Brain pericyte (primary cell): ENCODE measurements around the gene UIMC1.
"Not testable (repeated sequence)": the region's sequence is repeated elsewhere in the genome, so short reads cannot be mapped to it uniquely, and the experiment has no call there.

ENCODE experiments used
- DNase-seq: peaks from one replicate; pipeline ENCODE4 v3.0.0-alpha.2; 2012; ENCODE audit warnings: low read depth, low spot score

The UIMC1 gene

DNA sequence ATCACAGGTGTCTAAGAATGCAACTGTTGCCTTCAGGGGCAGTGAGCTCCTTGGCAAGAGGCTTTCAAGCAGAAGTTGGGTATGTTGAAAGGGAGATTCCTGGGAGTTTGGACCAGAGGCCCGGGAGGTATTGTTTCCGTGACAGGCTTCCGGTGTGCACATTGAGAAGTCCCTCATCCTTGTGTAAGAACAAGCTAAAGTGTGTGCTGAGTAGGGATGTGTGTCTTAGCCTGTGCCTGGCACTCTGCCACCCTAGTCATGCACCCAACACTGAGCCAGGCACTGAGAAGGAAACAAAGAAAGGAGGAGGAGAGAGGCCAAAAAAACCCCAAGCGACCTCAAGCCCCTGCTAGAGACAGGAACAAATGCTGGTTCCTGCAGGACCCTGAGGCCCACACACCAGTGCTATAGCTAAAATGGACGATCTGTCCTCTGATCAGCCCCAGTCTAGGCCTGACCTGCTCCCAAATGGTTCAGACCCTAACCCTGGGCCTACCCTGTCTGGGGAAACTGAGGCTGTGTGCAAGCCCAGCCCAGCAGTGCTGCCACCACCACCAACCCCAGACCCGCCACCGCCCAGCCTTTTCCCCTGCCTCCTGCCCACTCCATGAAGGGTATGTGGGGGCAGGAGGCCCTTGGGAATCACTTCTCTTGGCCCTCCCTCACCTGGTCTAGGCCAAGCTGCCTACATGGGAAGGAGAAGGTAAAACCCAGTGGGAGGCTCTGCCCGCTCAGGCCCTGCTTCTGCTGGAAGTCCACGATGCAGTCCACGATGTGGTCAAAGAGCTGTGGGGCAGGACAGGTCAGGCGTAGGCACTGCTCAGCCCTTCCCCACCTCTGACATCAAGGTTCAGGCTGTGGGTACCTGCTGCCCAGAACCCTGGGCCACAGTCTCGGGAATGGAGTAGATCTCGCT is 120.0 kb downstream of the UIMC1 start:
- no peak for DNase-seq

DNA sequence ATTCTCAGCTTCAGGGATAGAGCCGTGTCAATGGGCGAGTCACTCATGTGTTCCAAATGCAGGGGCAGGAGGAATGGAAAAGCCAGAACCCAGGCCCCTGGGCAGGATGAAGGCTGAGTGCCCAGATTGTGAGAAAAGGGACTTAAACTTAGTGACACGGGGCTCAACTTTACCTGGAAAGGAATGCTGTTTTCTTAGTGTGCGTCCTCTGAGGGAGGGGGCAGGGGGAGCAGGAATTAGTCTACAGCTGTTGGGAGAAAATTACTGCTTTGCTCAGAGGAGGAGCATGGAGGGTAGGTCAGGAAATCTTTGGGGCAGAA is 122.0 kb downstream of the UIMC1 start:
- DNase-seq: no peak

DNA sequence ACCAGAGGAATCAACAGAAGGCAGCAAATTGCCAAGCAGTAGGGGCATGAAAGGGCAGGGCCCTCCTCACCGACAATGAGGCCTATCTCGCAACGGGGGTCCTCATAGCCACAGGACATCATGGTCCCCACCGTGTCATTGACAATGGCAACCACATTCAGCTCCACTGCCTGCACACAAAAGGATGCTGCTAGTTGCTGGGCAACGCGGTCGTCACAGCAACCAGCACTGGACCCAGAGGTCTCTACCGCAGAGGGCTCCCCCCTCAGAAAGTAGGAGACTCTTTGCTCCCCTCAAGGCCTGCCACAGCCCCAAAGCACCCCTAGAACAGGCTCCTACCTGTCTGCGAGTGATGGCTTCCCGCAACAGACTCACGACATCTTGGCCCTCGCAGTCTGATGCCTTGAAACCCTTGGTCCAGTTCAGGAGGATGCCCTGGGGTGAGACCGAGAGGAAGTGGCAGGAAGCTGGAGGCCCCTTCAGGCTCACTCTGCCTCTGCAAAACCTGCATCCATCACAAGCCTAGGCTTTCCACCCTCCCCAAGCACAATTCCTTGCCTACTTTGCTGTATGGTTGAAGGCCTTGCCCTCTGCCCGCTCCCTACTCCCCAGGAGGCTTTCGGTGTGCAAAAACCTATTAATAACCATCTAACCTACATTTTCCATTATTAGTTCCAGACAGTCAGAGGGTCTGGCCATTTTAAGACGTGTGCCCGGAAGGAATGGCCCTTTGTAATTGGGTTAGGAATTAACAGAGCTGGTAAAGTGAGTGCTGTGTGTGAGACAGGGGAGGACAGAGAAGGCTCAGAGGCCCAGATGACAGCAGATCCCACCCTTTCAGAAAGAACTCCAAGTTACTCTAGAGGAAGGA is 122.6 kb downstream of the UIMC1 start:
- DNase-seq: no peak

DNA sequence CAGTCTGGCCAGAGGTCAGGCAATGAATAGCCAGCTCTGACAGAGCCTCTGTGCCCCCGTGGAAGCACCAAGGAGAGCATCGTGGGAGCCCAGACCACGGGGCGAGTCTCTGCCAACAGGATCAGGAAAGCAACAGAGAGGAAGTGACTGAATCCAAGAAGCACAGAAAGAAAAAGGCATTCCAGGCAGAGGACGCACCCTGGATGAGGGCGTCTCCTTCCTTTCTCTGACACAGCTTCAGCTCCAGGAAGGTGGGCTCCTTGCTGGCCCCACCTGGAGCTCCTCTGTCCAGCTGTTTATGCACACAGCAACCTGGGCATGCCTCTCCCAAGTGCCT is 124.0 kb downstream of the UIMC1 start:
- no peak for DNase-seq

DNA sequence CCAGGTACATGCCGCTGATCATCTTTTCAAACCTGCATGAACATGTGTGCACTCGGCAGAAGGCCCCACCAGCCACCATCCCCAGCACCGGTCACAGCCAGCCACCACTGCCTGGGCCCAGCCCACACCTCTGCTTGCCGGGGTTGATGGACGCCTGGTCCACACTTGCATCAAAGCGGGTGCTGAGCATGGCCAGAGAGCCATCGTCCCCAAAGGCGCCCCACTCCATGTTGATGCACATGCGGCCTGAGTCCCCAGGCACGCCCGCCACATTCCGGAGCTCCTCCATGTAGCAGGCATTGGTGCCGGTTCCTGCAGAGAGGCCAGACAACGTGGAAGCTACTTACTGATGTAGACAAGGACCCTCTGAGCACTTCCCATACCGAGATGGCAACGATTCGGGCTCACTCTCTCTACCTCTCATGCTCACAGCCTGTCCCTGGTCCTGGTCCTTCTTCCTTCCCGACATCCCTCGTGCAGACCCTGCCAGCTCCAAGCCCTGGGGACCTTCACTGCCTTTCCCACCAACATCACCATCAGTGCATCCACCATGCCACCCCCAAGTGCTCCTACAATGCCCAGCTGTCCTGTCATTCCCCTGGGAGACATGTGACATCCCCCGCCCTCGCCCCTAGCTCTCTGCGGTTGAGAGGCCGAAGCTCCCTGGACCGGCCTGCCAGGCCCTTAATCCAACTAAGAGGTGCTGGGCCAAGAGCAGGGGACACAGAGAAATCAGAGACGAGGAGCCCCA is 124.6 kb downstream of the UIMC1 start:
- DNase-seq: no peak

DNA sequence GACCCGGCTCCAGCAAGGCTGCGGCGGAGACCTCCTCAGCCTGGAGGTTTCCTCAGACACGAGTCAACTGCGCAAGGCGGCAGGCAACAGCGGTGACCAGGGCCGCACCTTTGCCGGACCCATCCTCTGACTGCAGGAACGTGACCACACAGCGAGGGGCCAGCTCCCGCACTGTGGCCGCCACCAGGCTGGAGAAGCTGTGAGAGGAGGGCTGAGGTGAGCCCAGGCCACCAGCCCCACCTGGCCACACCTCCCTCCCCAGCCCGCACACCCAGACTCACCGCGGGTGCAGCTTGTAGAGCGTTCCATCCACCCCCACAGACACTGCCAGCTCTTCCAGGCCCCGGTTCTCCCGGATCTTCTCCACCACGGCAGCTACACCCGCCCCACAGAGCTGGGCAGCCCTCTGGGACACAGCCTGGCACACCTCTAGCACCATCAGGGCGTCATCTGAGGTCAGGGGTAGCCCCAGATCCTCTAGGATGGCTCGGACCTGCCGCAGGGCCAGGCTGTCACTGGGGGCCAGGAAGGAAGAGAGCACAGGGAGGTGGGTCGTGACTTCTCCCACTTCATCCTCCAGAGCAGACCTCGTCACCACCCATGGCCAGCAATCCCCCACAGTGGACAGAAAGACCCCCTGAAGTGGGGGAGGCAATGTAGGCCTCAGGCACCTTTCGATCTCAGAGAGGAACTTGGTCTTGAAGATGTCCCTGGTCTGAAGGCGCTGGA is 125.4 kb downstream of the UIMC1 start:
- no peak for DNase-seq

DNA sequence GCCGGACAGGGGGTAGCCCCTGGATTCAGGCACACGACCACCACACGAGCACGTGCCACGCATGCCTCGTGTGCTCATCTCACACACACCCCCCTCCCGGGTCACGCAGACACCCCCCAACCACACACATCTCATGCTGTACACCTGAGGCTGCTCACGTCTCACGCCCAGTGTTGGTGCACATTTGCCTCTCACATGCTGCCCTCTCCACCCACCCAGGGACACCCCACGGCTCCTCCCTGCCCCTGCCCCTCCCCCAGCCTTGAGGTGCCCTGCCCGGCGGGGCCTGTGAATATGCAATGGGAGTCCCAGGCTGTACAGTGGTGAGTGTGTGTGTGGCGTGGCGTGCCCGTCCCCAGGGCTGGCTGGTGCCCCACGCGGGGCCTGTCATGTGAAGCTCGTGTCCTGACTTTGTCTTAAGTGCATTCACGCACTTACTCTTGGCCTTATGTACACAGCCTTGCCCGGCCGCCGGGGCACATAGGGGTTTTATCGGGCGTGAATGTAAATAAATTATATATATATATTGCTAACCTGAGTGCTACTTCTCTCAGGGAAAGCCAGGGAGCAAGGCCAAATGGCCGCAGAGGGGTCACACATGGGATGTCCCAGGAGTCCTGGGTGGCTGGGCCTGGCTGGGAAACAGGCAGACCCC is 126.1 kb downstream of the UIMC1 start:
- no peak for DNase-seq

DNA sequence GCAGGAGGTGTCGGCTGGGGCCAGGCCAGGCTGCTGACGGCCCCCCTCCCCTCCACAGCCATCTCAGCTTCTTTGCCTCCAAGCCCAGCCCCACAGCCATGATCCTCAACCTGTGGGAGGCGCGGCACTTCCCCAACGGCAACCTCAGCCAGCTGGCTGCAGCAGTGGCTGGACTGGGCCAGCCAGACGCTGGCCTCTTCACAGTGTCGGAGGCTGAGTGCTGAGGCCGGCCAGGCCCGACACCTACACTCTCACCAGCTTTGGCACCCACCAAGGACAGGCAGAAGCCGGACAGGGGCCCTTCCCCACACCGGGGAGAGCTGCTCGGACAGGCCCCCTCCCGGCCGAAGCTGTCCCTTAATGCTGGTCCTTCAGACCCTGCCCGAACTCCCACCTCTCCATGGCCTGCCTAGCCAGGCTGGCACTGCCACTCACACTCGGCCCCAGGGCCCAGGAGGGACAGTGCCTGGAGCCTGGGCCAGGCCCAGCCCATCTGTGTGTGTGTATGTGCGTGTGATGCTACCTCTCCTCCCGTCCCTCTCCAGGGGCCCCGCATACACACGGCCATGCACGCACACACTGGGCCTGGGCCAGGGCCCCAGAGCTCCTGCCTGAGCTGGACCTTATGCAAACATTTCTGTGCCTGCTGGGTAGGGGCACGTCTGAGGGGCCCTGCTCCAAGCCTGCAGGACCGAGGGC is 126.8 kb downstream of the UIMC1 start:
- DNase-seq: no peak

DNA sequence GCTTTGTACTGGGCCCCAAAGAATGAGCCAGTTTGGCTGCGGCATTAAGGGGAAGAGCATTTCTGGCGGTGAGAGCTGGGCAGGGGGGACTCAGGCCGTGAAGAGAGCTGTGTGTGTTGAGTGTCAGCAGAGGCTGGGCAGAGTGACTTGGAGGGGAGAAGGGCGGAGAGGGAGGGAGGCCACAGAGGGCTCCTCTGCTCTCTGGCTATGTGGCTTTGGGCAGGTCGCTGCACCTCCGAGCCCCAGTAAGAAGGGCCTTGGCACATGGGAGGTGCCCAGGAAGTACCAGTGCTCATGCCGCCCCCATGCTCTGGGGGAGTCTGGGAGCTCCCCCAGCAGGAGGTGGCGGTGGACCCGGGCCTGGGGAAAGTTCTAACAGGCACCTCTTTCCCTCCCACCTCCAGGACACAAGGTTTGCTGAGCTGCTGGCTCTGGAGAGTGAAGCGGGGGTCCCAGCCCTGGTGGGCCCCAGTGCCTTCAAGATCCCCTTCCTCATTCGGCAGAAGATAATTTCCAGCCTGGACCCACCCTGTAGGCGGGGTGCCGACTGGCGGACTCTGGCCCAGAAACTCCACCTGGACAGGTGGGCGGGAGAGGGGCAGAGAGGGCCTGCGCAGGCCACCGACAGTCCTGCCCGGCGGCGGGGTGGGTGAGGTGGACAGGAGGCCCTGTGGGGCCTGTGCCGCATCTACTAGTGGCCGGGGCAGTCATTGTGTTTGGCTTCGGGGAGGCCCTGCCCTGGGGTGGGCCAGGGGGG is 127.5 kb downstream of the UIMC1 start:
- no peak for DNase-seq

DNA sequence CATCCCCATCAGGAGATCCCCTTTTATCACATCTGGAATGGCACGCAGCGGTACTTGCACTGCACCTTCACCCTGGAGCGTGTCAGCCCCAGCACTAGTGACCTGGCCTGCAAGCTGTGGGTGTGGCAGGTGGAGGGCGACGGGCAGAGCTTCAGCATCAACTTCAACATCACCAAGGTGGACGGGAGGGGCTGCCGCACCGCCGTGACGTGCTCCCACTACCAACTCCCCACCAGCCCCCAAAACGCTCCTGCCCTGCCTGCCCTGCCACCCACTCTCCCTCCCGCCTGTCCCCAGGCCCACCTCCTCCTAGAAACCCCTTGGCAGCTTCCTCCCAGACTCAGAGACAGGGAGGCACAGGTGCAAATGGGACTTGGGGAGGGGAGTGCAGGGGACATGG is 128.1 kb downstream of the UIMC1 start:
- no peak for DNase-seq

DNA sequence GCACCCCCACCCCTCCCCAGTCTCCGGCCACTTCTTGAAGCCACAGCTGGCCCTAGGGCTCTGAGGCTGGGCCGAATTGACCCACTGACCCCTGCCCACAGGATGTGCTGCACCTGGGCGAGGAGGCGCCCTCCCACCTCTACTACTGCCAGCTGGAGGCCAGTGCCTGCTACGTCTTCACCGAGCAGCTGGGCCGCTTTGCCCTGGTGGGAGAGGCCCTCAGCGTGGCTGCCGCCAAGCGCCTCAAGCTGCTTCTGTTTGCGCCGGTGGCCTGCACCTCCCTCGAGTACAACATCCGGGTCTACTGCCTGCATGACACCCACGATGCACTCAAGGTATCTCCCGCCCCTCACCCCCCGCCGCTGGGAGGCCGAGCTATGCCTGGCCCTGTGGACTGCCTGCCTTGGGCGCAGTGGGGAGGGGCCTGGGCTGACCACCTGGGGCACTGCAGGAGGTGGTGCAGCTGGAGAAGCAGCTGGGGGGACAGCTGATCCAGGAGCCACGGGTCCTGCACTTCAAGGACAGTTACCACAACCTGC is 128.7 kb downstream of the UIMC1 start:
- no peak for DNase-seq

DNA sequence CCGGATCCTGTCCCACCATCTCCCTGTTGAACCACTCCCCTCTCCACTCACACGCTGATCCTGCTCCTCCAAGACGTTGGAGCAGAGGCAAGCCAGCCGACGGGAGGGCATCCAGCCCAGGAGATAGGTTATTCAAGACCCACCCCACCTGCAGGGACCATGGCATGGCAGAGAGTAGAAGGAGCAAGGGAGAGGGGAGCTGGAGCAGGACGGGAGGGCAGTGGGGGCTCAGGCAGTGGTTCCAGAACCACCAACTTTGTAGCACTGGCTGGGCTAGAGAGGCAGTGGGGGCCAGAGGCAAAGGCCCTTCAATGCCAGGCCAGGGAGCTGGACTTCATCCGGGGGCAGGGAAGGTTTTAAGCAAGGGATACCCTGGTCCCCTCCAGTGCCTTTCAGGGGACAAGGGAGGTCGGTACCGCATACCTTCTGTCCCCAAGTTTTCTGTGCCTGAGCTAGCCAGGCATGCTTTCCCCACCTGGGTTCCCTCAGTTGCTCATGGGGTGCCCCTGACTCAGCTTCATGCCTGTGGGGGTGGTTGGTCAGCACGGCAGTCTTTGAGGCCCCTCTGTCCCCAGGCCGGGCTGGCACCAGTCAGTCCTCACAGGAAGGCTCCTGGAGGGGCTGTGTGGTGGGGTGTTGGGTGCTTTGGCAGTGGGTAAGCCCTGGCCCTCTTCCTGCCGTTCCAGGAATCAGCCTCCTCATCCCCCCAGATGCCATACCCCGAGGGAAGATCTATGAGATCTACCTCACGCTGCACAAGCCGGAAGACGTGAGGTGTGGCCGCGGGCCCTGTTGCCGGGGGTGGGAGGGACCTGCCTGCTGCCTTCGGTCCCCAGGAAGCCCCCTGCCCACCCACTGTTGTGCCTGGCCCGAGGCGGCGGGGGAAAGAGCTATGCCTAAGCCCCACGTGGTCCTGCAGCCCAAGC is 129.8 kb downstream of the UIMC1 start:
- DNase-seq: no peak

DNA sequence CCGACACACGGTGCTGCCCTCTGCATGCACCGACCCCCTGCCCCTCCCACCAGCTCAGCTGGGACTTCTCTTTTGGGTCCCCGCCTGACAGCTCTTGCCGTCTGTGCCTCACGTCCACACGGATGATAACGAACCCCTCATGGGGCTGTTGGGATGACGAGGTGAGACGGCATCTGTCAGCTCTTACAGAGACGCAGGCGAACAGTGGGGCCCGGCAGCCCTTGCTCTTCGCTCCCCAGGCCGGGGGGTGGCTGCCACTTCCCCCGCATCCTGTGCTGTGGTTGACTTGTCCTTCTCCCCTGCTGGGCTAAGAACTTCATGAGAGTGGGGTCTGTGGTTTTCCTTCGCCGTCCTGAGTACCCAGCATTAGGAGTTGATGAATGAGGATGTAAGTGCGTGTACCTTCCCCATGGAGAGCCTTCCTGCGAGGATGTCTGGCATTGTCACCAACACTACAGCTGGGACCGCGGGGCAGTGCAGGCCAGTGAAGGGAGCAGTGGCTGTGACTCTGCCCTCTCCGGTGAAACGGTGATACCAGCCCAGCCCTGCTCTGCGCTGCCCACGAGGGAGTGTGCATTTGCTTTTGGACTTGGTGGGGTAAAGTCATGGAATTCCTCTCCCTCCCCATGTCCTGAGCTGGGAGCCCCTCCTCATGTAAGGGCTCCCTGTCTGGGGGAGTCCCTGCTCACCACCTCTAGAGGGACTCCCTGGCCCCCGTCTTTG is 130.6 kb downstream of the UIMC1 start:
- no peak for DNase-seq

DNA sequence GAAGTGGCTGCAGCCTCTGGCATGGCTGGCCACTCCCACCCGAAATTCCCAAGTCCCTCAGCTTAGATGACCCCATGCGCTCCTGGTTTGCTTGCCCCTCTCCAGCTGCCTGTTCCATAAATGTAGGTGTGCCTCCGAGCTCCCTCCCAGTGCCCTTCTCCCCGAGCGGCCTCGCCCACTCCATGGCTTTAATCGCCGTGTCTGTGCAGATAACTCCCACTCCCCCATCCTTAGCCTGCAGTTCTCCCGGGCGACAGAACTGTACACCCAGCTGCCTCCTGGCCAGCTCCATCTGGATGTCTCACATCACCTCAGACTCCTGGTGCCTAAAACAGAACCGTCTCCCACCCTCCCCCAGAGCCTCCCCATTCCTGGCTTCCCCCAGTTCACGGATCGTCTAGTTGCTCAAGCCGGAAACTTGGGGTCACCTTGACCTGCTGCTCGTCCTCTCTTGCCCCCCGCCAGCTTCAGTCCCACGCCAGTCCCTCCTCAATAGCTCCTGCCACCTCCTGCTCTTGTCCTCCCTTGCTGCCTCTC is 131.5 kb downstream of the UIMC1 start:
- DNase-seq: no peak

DNA sequence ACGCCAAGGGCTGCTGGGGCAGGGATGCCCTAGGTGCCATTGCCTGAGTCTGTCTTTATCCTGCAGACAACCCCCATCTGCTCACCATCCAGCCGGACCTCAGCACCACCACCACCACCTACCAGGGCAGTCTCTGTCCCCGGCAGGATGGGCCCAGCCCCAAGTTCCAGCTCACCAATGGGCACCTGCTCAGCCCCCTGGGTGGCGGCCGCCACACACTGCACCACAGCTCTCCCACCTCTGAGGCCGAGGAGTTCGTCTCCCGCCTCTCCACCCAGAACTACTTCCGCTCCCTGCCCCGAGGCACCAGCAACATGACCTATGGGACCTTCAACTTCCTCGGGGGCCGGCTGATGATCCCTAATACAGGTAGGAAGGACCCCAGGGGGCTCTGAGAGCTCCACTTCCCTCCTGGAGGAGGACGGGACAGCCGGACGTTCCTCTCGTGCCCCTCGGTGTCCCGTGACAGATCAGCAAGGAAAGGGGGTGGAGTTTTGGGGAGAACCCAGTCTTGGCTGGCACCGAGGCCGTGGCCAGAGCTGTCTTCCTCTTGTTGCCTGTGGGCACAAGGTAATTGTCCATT is 132.3 kb downstream of the UIMC1 start:
- no peak for DNase-seq

DNA sequence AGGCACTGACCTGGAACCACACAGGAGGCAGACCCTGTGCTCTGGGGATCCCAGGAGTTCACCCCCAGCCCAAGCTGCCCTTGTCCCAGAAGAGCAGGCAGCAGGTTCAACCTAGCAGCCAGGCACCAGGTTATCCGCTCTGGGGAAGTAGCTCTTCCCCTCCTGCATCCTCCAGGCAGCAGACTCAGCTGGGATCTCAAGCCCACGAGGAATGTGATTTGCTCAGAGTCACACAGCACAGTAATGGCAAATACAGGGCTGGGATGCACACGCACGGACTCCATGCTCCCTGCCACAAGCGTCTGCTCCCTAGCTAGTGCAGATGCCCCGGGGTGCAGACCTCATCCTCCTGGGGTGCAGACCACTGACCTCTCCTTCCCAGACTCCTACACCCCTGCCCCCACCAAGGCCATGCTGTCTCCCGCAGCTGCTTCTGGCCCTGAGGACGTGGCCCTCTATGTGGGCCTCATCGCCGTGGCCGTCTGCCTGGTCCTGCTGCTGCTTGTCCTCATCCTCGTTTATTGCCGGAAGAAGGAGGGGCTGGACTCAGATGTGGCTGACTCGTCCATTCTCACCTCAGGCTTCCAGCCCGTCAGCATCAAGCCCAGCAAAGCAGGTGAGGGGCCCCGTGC is 132.9 kb downstream of the UIMC1 start:
- no peak for DNase-seq

DNA sequence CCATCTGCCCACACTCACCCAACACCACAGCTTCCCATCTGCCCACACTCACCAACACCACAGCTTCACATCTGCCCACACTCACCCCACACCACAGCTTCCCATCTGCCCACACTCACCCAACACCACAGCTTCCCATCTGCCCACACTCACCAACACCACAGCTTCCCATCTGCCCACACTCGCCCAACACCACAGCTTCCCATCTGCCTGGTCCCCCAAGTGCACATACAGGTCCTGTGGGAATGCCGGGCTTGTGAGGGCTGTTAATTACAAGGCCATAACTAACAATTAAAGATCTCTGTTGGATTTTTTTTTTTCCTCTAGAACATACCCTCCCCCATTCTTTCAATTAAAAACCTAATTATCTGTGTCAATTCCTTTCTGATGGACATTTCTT is 133.6 kb downstream of the UIMC1 start:
- not testable (repeated sequence) for DNase-seq
